Tibial nerve (tissue), 4 donors: ENCODE data around the gene FNDC3B. TPM values are rescaled to one million over a fixed set of nuclear protein-coding genes. Genes with fewer than 3 reads are reported as not detected.

Experiments
- DNase-seq, 2 donors: peaks; one replicate each; pipeline ENCODE4 v3.0.0-alpha.2; 2019; ENCODE audit warnings: low spot score in 2 of 2
- H3K27ac ChIP-seq, 4 donors: fragments of 200-600 bp; sonication (generic) in 3 of 4; one replicate each; pipeline ENCODE4 v1.5.1; 2017 to 2019; ENCODE audit warnings: mild to moderate bottlenecking in 1 of 4
- H3K27me3 ChIP-seq, 2 donors: fragments of 200-600 bp; sonication (generic) in 1 of 2; one replicate each; pipeline versions ENCODE4 v1.5.1 to v1.6.0; 2017 to 2019
- H3K36me3 ChIP-seq, 3 donors: fragments of 200-600 bp; sonication (generic); one replicate each; pipeline ENCODE4 v1.5.1; 2018 to 2019
- H3K4me1 ChIP-seq, 4 donors: fragments of 200-600 bp; sonication (generic) in 3 of 4; one replicate each; pipeline ENCODE4 v1.5.1; 2017 to 2019
- H3K4me3 ChIP-seq, 4 donors: fragments of 200-600 bp; sonication (generic) in 3 of 4; one replicate each; pipeline ENCODE4 v1.5.1; 2017 to 2019; ENCODE audit warnings: mild to moderate bottlenecking in 1 of 4, moderate library complexity in 1 of 4
- H3K9me3 ChIP-seq, 4 donors: fragments of 200-600 bp; sonication (generic) in 3 of 4; one replicate each; pipeline ENCODE4 v1.5.1; 2017 to 2019
- CTCF ChIP-seq, 5 experiments: fragments of 200-600 bp in 3 of 5; fragments of 450-650 bp in 2 of 5; sonication (generic) in 3 of 5; IDR thresholded peaks; one replicate each; pipeline ENCODE4 v1.5.1; 2016 to 2019; ENCODE audit warnings: antibody characterized with exemption in 5 of 5, mild to moderate bottlenecking in 3 of 5, moderate library complexity in 2 of 5
- EP300 ChIP-seq, 2 donors: sonication (generic); formaldehyde crosslinking; IDR thresholded peaks; one replicate each; pipeline ENCODE4 v1.6.1; 2017; ENCODE audit warnings: antibody characterized with exemption in 2 of 2, mild to moderate bottlenecking in 1 of 2
- POLR2A ChIP-seq, 2 donors: fragments of 450-650 bp; IDR thresholded peaks; one replicate each; pipeline ENCODE4 v1.6.1; 2017; ENCODE audit warnings: antibody characterized with exemption in 2 of 2, mild to moderate bottlenecking in 2 of 2, moderate library complexity in 2 of 2
- WGBS, 2 donors: methylation state at CpG; one replicate each; pipeline ENCODE4 v1.1.5; 2018; 5-methylcytosine and 5-hydroxymethylcytosine counted together
- total RNA-seq, 4 donors: library from RNA; depleted of rRNA; stranded (reverse); fragments of >200 nt; gene quantifications; one replicate each; pipeline ENCODE4 v1.1.0, GENCODE V29; 2016

The FNDC3B gene
- total RNA-seq, 4 donors from 2014 or later, result 87.5 to 106 (median 95.7) TPM

- Histone ChIP-seq H3K27me3 (no peaks in the 10 kb centered on the region), H3K36me3 (no peaks in the 10 kb centered on the region), H3K27ac (no peak overlapping the region), H3K9me3 (no peaks in the 10 kb centered on the region), H3K4me1 (peaks cover 0 to 41% (median 12%) of the 10 kb centered on the region in 4 donors), H3K4me3 (no peak overlapping the region)
- no peak for TF ChIP-seq CTCF (IDR thresholded peaks at IDR 0.05)
- TF ChIP-seq EP300 (IDR thresholded peaks at IDR 0.05), result no peak
- TF ChIP-seq POLR2A (IDR thresholded peaks at IDR 0.05), result no peak
- 96 to 98% methylated on average over 9 of the region's 9 CpGs for WGBS, 2 donors
- no peak for DNase-seq
Observed at GRCh38 chr3:172166890-172167289, 127.5 kb downstream of the FNDC3B start.

DNA sequence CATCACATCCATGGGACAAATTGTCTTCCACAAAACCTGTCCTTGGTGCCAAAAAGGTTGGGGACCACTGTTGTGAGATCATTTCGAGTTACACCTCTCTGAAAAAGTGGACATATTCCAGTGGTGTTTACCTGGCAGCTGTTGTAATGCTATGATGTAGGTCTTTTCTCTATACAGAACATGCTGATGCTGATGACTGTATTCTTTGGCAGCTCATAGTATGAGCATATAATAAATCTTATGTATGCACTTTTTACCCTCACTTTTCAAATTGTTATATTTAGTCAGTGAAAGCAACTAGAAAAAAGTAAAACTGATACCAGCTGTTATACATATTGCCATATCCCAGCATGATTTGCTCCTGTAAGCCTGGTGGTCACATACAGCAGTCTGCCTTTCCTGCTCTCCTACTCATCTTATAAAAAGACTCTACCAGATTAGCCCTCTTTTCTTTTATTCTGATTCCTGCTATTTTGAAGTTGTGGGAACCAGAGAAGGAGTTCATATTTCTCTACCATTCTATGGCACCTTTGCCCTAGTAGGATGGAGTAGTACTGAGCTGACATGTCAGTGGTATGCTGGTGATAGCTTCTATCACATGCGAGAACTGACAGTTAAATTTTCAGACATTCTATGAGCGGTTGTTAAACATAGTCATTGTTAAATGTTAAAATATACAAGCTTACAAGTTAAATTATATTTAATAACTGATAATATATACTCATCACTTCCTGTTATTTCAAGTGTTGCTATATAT lies 128.7 kb downstream of the FNDC3B start:
- no peaks in the 10 kb centered on the region for H3K36me3 ChIP-seq
- no peak overlapping the region for H3K4me3 ChIP-seq
- WGBS, 2 donors, result 83 to 91% methylated on average over 3 of the region's 3 CpGs
- no peak for DNase-seq
- no peak overlapping the region for H3K27ac ChIP-seq
- H3K4me1 ChIP-seq, result peaks cover 0 to 51% (median 12%) of the 10 kb centered on the region in 4 donors
- H3K9me3 ChIP-seq, result no peaks in the 10 kb centered on the region
- H3K27me3 ChIP-seq, result no peaks in the 10 kb centered on the region
- no peak for TF ChIP-seq CTCF (IDR thresholded peaks at IDR 0.05)
- no peak for TF ChIP-seq EP300 (IDR thresholded peaks at IDR 0.05)
- TF ChIP-seq POLR2A (IDR thresholded peaks at IDR 0.05), result no peak

DNA sequence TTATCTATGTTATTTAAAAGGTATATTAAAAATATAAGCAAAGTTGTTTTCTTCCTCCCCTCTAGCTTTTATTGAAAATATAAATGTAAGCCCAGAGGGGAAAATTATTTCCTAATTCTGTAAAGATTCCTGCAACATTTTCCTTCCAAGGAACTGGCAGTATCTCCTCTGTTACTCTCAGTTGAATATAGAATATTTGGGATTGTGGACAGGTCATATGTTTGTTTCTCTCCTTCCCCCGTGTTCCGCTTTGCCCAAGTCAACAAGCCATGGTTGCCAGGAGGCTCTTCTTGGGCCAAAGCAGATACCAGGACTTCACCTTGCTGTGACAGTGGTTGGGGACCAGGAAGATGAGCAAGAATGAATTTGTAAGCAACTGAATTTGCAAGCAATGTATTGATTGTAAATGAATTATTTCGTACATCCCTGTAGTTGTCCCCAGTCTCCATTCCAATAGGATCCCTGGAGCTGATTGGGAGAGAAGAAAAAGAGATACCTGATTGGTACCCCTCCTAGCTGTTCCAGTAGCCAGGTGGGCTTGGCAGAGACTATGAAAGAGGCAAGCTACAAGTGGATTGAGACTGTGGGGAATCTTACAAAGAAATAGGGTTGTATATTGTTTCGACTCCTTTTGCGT lies 130.8 kb downstream of the FNDC3B start:
- peaks cover 0 to 72% (median 17%) of the 10 kb centered on the region in 4 donors for H3K4me1 ChIP-seq
- no peak overlapping the region for H3K27ac ChIP-seq
- 83 to 92% methylated on average over 5 of the region's 5 CpGs for WGBS, 2 donors

GRCh38 chr3:172170841-172171240 lies 131.5 kb downstream of the FNDC3B start:
- no peak overlapping the region for H3K4me3 ChIP-seq
- H3K27me3 ChIP-seq, result no peaks in the 10 kb centered on the region
- TF ChIP-seq POLR2A (IDR thresholded peaks at IDR 0.05) (no peak), CTCF (IDR thresholded peaks at IDR 0.05) (no peak), EP300 (IDR thresholded peaks at IDR 0.05) (no peak)
- H3K27ac ChIP-seq, result no peak overlapping the region
- no peaks in the 10 kb centered on the region for H3K9me3 ChIP-seq
- H3K36me3 ChIP-seq, result no peaks in the 10 kb centered on the region
- H3K4me1 ChIP-seq, result peaks cover 0 to 78% (median 24%) of the 10 kb centered on the region in 4 donors
- no peak for DNase-seq

More for the DNA sequence above, 130.8 kb downstream of the FNDC3B start:
- Histone ChIP-seq H3K36me3 (no peaks in the 10 kb centered on the region), H3K9me3 (no peaks in the 10 kb centered on the region), H3K27me3 (no peaks in the 10 kb centered on the region), H3K4me3 (no peak overlapping the region)
- no peak for TF ChIP-seq CTCF (IDR thresholded peaks at IDR 0.05)
- no peak for TF ChIP-seq POLR2A (IDR thresholded peaks at IDR 0.05)
- TF ChIP-seq EP300 (IDR thresholded peaks at IDR 0.05), result no peak
- no peak for DNase-seq

DNA sequence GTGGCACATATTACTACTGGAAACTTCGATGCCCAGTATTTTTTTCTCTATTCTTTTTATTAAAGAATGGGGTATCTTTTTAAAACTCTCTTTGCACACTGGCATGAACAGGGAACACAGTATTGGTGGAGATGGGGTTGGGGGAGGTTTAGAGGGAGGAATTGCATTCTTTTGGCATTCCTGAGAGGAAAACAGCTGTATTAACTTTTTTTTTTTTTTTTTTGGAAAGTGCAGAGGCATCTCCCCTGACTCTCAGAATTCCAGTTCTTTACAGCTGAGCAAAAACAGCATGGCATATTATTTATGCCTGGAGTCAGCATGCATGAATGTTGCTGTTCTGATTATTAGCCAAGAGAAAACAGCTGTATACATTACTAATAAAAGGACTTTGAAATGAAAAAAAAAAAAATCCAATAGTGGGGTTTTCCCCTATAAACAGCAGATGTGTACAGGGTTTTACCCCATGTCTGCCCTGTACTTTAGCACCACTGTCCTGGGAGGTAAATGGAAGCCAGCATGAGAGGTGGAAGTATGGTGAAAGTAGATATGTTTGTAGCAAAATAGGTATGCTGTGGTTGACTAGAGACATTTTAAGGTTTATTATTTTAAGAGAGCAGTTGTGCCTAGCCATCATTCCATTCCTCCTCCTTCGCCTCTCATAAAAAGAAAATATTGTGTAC lies 132.2 kb downstream of the FNDC3B start:
- no peak for TF ChIP-seq POLR2A (IDR thresholded peaks at IDR 0.05)
- TF ChIP-seq EP300 (IDR thresholded peaks at IDR 0.05), result no peak
- TF ChIP-seq CTCF (IDR thresholded peaks at IDR 0.05), result no peak
- Histone ChIP-seq H3K9me3 (no peaks in the 10 kb centered on the region), H3K4me1 (peaks cover 0 to 85% (median 30%) of the 10 kb centered on the region in 4 donors), H3K27me3 (no peaks in the 10 kb centered on the region), H3K36me3 (no peaks in the 10 kb centered on the region), H3K4me3 (no peak overlapping the region), H3K27ac (no peak overlapping the region)
- DNase-seq, result no peak
- whole genome bisulfite sequencing, 2 donors, result 54 to 61% methylated on average over 2 of the region's 2 CpGs
